ENCODE data around the gene CHST8.

DNA sequence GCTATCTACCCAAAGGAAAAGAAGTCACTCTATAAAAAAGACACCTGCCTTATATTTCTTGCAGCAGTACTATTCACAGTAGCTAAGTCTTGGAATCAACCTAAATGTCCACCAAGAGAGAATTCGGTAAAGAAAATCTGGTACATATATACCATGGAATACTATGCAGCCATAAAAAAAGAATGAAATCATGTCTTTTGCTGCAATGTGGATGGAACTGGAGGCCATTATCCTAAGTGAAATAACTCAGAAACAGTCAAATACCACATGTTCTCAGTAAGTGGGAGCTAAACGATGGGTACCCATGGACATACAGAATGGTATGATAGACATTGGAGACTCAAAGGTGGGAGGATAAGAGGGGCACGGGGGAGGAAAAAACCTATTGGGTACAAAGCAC, 92.4 kb downstream of the CHST8 start:
- TF ChIP-seq POLR2AphosphoS5 (IDR thresholded peaks at IDR 0.05; ENCODE audit: low read depth), result no peak
- no peak for TF ChIP-seq EZH2phosphoT487 (IDR thresholded peaks at IDR 0.05; ENCODE audit: unreplicated experiment)
- no peak for TF ChIP-seq CREB1 (CRISPR knock-in tag; IDR thresholded peaks at IDR 0.05; ENCODE audit: low read depth)
- TF ChIP-seq, protein P1, sequence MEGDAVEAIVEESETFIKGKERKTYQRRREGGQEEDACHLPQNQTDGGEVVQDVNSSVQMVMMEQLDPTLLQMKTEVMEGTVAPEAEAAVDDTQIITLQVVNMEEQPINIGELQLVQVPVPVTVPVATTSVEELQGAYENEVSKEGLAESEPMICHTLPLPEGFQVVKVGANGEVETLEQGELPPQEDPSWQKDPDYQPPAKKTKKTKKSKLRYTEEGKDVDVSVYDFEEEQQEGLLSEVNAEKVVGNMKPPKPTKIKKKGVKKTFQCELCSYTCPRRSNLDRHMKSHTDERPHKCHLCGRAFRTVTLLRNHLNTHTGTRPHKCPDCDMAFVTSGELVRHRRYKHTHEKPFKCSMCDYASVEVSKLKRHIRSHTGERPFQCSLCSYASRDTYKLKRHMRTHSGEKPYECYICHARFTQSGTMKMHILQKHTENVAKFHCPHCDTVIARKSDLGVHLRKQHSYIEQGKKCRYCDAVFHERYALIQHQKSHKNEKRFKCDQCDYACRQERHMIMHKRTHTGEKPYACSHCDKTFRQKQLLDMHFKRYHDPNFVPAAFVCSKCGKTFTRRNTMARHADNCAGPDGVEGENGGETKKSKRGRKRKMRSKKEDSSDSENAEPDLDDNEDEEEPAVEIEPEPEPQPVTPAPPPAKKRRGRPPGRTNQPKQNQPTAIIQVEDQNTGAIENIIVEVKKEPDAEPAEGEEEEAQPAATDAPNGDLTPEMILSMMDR (conservative IDR thresholded peaks at IDR 0.05; ENCODE audit: low read depth in 2 of 2), result no peak
- no peak for TF ChIP-seq NANOG (IDR thresholded peaks at IDR 0.05; ENCODE audit: borderline replicate concordance)
- TF ChIP-seq EZH2 (IDR thresholded peaks at IDR 0.05; ENCODE audit: low read depth, unreplicated experiment), result no peak
- TF ChIP-seq, protein P2, sequence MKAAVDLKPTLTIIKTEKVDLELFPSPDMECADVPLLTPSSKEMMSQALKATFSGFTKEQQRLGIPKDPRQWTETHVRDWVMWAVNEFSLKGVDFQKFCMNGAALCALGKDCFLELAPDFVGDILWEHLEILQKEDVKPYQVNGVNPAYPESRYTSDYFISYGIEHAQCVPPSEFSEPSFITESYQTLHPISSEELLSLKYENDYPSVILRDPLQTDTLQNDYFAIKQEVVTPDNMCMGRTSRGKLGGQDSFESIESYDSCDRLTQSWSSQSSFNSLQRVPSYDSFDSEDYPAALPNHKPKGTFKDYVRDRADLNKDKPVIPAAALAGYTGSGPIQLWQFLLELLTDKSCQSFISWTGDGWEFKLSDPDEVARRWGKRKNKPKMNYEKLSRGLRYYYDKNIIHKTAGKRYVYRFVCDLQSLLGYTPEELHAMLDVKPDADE (IDR thresholded peaks at IDR 0.05), result no peak

Measured in GM23338 (cell line).